Measurements from ENCODE around the gene ZBTB16.

ZBTB16 gene

DNA sequence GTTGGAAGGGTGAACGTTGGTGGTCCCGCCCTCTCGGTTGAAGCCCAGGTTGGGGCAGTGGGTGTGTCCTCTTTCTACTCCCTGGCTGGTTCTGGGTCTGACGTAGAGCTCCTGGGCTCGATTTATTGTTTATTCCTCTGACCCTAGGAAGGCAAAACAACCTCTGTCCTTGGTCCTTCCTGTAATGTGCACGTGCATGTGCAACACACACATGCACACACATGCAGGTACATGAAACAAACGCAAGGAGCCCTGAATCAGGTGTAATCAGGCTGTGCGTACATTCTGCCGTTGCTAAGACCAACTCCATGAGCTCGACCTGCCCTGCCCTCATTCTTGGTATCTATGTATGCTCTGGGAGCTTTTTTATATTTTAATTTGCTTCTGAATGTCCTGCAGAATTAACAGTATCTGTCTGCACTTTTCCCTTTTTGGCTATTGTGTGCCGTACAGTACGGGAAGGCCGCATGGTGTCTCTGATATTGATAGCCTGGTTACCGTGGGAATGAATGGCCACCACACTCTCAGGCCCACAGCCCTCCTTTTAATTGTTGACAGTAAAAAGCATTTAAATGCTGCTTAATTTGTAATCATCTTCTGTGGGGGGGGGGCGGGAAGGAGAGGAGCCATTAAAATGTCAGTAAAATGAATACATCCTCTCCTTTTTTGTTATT is 170.7 kb downstream of the ZBTB16 start:
- ChIA-PET CTCF (interaction anchor here (1.0 kb wide), 1 partner anchor 32 kb away, joined by 3 read pairs; no protein-coding TSS in a partner anchor), POLR2A (no interaction called here)
- no peak overlapping the region for H3K27ac ChIP-seq (ENCODE audit: extremely low read depth, low read depth, low read length)
- no peaks in the 10 kb centered on the region for H3K4me1 ChIP-seq (ENCODE audit: control insufficient read depth, insufficient read depth, low read length)
- TF ChIP-seq ZNF112 (tag by site-specific recombination; IDR thresholded peaks at IDR 0.05) = no peak
- peak; percentile 37; the same call in 1 of the 2 replicates for TF ChIP-seq REST (tag by site-specific recombination; IDR thresholded peaks at IDR 0.05)
- H3K9me3 ChIP-seq (ENCODE audit: control insufficient read depth, insufficient read depth, low read depth, low read length) = no peaks in the 10 kb centered on the region
- H3K36me3 ChIP-seq (ENCODE audit: control insufficient read depth in 2 of 2, insufficient read depth in 1 of 2, low read length in 2 of 2) = no peaks in the 10 kb centered on the region
- H3K4me3 ChIP-seq (ENCODE audit: low read depth, low read length) = no peak overlapping the region

DNA sequence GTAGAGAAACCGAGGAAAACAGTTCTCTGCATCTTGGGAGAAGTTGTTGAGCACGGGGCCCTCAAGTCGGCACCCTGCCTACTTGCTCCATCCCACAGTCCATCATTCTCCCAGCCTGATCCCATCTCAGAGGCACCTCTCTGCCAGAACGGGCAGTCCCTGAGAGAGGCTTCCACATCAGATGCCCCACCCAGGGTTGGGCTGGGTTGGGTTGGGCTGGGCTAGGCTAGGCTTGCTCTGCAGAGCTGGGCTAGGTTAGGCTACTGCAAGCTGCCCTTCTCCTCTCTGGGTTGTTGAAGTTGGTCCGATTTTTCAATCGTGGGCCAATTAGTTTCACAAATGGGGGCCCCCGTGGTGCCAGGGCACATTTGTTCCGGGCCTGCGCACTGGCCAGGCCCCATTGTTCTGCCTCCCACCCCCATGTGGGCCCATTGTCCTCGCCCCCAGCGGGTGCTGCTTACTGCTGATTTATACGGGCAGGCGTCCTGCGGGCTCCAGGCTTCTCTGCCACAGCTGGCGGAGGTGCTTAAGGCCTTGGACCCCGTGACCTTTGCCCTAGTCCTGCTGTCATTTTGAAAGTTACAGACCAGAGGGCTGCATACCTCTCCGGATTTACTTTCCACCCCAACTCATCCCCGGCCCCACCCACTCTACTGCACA is 173.0 kb downstream of the ZBTB16 start:
- TF ChIP-seq ZNF449 (tag by site-specific recombination; IDR thresholded peaks at IDR 0.05) (peak; percentile 98), KLF1 (tag by site-specific recombination; IDR thresholded peaks at IDR 0.05) (peak; percentile 64), ZNF626 (tag by site-specific recombination; IDR thresholded peaks at IDR 0.05) (no peak), SP2 (tag by site-specific recombination; IDR thresholded peaks at IDR 0.05) (no peak)
- POLR2A ChIA-PET = no interaction called here
- H3K27ac ChIP-seq (ENCODE audit: extremely low read depth, low read depth, low read length) = no peak overlapping the region
- no peak overlapping the region for H3K4me3 ChIP-seq (ENCODE audit: low read depth, low read length)
- H3K9me3 ChIP-seq (ENCODE audit: control insufficient read depth, insufficient read depth, low read depth, low read length) = no peaks in the 10 kb centered on the region
- no peaks in the 10 kb centered on the region for H3K4me1 ChIP-seq (ENCODE audit: control insufficient read depth, insufficient read depth, low read length)
- no peaks in the 10 kb centered on the region for H3K36me3 ChIP-seq (ENCODE audit: control insufficient read depth in 2 of 2, insufficient read depth in 1 of 2, low read length in 2 of 2)
- CTCF ChIA-PET = interaction anchor here (0.7 to 0.8 kb wide), 2 partner anchors 217 to 504 kb away, joined by 3 to 4 read pairs; no protein-coding TSS in a partner anchor

DNA sequence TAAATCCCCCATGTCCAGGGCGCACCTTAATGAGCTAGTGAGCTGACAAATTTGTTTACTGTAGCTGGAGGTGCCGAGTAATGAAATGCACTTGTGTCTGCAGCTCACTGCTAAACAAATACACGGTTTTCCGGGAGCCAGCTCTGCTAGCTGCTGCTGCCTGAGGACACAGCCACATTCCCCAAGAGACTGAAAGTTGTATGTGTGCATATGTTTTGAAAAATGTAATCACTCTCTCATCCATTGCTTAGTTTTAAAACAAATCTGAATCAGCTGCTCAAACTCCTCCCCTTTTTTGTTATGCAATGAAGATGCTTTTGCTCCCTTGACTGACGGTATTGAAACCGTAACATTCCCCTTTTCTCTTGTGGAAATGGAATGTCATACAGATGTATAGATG is 174.2 kb downstream of the ZBTB16 start:
- H3K36me3 ChIP-seq (ENCODE audit: control insufficient read depth in 2 of 2, insufficient read depth in 1 of 2, low read length in 2 of 2) = no peaks in the 10 kb centered on the region
- no peaks in the 10 kb centered on the region for H3K9me3 ChIP-seq (ENCODE audit: control insufficient read depth, insufficient read depth, low read depth, low read length)
- TF ChIP-seq TRIM28 (IDR thresholded peaks at IDR 0.05; ENCODE audit: borderline replicate concordance, low read length) (peak; percentile 79), ZNF140 (tag by site-specific recombination; IDR thresholded peaks at IDR 0.05) (no peak), OSR2 (tag by site-specific recombination; IDR thresholded peaks at IDR 0.05) (peak; percentile 66)
- TF ChIP-seq, protein P1, sequence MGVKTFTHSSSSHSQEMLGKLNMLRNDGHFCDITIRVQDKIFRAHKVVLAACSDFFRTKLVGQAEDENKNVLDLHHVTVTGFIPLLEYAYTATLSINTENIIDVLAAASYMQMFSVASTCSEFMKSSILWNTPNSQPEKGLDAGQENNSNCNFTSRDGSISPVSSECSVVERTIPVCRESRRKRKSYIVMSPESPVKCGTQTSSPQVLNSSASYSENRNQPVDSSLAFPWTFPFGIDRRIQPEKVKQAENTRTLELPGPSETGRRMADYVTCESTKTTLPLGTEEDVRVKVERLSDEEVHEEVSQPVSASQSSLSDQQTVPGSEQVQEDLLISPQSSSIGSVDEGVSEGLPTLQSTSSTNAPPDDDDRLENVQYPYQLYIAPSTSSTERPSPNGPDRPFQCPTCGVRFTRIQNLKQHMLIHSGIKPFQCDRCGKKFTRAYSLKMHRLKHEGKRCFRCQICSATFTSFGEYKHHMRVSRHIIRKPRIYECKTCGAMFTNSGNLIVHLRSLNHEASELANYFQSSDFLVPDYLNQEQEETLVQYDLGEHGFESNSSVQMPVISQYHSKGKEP (tag by site-specific recombination; IDR thresholded peaks at IDR 0.05) = 0 out of 2 replicates have a peak, but pooled peaks have one; percentile 14
- ChIA-PET CTCF (interaction anchor here (0.6 to 0.7 kb wide), 3 partner anchors 28 to 161 kb away, joined by 3 to 9 read pairs (median 5); no protein-coding TSS in a partner anchor), POLR2A (no interaction called here)
- no peaks in the 10 kb centered on the region for H3K4me1 ChIP-seq (ENCODE audit: control insufficient read depth, insufficient read depth, low read length)
- no peak overlapping the region for H3K4me3 ChIP-seq (ENCODE audit: low read depth, low read length)
- no peak overlapping the region for H3K27ac ChIP-seq (ENCODE audit: extremely low read depth, low read depth, low read length)

Measured in HEK293 (cell line).